Caco-2 (cell line): Measurements from ENCODE around the gene ITGA5. TPM values are rescaled to one million over a fixed set of nuclear protein-coding genes. Genes with fewer than 3 reads are reported as not detected.

Experiments used
- BruUV-seq: library from RNA; stranded (reverse); fragments of 400-500 nt; replicated peaks from 2 replicates; lab custom pipeline; 2021; lab: Mats Ljungman, UMichigan
- CTCF ChIA-PET: fragments of 300-600 bp; sonication (Branson Sonifier 250); formaldehyde crosslinking; loops from one replicate; lab custom pipeline; 2022; ENCODE audit warnings: antibody characterized with exemption; lab: Charles Lee
- POLR2A ChIA-PET: fragments of 300-600 bp; sonication (Branson Sonifier 250); formaldehyde crosslinking; loops from one replicate; lab custom pipeline; 2022; ENCODE audit warnings: antibody characterized with exemption; lab: Charles Lee
- DNase-seq, 2 experiments: peaks; one replicate each; pipeline versions ENCODE4 v3.0.0 to v3.0.0-alpha.2; 2020 to 2022
- H3K27me3 ChIP-seq: replicated peaks from 2 replicates; pipeline ENCODE4 v1.6.0; 2011; ENCODE audit warnings: low read length; ENCODE audit not compliant: control insufficient read depth, insufficient read depth
- H3K36me3 ChIP-seq: 2 replicates; pipeline ENCODE4 v1.5.1; 2011; ENCODE audit warnings: low read length; ENCODE audit not compliant: control insufficient read depth, insufficient read depth
- H3K4me1 ChIP-seq: fragments of 250-450 bp; sonication (Bioruptor Pico); 2 replicates; pipeline ENCODE4 v1.5.1; 2020; ENCODE audit warnings: mild to moderate bottlenecking
- H3K4me3 ChIP-seq: 2 replicates; pipeline ENCODE4 v1.5.1; 2011; ENCODE audit warnings: low read depth, mild to moderate bottlenecking, control low read depth, low read length
- H3K9me3 ChIP-seq: fragments of 250-450 bp; sonication (Bioruptor Pico); 2 replicates; pipeline ENCODE4 v1.5.1; 2020; ENCODE audit warnings: mild to moderate bottlenecking, moderate library complexity
- H3K27ac Mint-ChIP-seq: one replicate; pipeline ENCODE4 v1.8.0; 2022; ENCODE audit warnings: mixed read lengths; ENCODE audit not compliant: unreplicated experiment
- H3K27me3 Mint-ChIP-seq: one replicate; pipeline ENCODE4 v1.8.0; 2022; ENCODE audit warnings: mixed read lengths; ENCODE audit not compliant: insufficient read depth, unreplicated experiment
- H3K36me3 Mint-ChIP-seq: one replicate; pipeline ENCODE4 v1.8.0; 2022; ENCODE audit warnings: mild to moderate bottlenecking, mixed read lengths; ENCODE audit not compliant: insufficient read depth, unreplicated experiment
- H3K4me1 Mint-ChIP-seq: one replicate; pipeline ENCODE4 v1.8.0; 2022; ENCODE audit warnings: low read depth, mixed read lengths; ENCODE audit not compliant: unreplicated experiment
- H3K4me3 Mint-ChIP-seq: one replicate; pipeline ENCODE4 v1.8.0; 2022; ENCODE audit warnings: mild to moderate bottlenecking, moderate library complexity, mixed read lengths; ENCODE audit not compliant: unreplicated experiment
- H3K9me3 Mint-ChIP-seq: one replicate; pipeline ENCODE4 v1.8.0; 2022; ENCODE audit warnings: mixed read lengths; ENCODE audit not compliant: unreplicated experiment
- intact Hi-C: fragments of 100-400 bp; cut with micrococcal nuclease; formaldehyde crosslinking; loops from one replicate; pipeline ENCODE4 v1.10.0; 2022; ENCODE audit not compliant: unreplicated experiment
- total RNA-seq: library from RNA; stranded (reverse); gene quantifications from 2 replicates; pipeline ENCODE4 v1.2.3, GENCODE V29; 2022
- TF ChIP-seq, protein P1 (sequence below), 2 experiments: fragments of 200-600 bp in 1 of 2; IDR thresholded peaks; 1 replicate in 1 of 2; 2 replicates in 1 of 2; pipeline versions ENCODE4 v1.5.1 to v1.8.0; 2011 to 2022; ENCODE audit warnings: antibody characterized with exemption in 1 of 2, control low read depth in 1 of 2, inconsistent platforms in 1 of 2, low read depth in 1 of 2, low read length in 1 of 2, mild to moderate bottlenecking in 1 of 2, moderate library complexity in 1 of 2; ENCODE audit not compliant: insufficient read depth in 1 of 2, severe bottlenecking in 1 of 2, unreplicated experiment in 1 of 2

ITGA5 gene
- total RNA-seq, 1 experiment from 2014 or later = 17.3 TPM

DNA sequence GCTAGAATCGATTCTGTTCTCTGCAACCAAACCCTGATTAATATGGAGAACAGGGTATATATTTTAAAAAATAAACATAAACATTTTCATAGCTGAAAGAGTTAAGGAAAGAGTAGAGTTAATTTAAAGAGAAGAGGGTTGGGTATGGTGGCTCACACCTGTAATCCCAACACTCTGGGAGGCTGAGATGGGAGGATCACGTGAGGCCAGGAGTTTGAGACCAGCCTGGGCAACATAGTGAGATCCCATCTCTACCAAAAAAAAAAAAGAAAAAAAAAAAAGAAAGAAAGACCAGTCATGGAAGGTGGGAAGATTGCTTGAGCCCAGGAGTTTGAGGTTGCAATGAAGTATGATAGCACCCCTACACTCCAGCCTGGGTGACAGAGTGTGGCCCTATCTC lies 28.9 kb upstream of the ITGA5 start:
- Mint-ChIP-seq H3K9me3 (no peaks in the 10 kb centered on the region), H3K36me3 (no peaks in the 10 kb centered on the region), H3K4me3 (no peak overlapping the region), H3K27me3 (no peaks in the 10 kb centered on the region), H3K4me1 (no peaks in the 10 kb centered on the region), H3K27ac (no peak overlapping the region)
- TF ChIP-seq, protein P1, sequence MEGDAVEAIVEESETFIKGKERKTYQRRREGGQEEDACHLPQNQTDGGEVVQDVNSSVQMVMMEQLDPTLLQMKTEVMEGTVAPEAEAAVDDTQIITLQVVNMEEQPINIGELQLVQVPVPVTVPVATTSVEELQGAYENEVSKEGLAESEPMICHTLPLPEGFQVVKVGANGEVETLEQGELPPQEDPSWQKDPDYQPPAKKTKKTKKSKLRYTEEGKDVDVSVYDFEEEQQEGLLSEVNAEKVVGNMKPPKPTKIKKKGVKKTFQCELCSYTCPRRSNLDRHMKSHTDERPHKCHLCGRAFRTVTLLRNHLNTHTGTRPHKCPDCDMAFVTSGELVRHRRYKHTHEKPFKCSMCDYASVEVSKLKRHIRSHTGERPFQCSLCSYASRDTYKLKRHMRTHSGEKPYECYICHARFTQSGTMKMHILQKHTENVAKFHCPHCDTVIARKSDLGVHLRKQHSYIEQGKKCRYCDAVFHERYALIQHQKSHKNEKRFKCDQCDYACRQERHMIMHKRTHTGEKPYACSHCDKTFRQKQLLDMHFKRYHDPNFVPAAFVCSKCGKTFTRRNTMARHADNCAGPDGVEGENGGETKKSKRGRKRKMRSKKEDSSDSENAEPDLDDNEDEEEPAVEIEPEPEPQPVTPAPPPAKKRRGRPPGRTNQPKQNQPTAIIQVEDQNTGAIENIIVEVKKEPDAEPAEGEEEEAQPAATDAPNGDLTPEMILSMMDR (IDR thresholded peaks at IDR 0.05; ENCODE audit: insufficient read depth in 1 of 2, low read depth in 1 of 2, low read length in 1 of 2, severe bottlenecking in 1 of 2, unreplicated experiment in 1 of 2) = no peak
- Histone ChIP-seq H3K4me1 (peaks cover 12% of the 10 kb centered on the region), H3K36me3 (no peaks in the 10 kb centered on the region), H3K4me3 (no peak overlapping the region), H3K9me3 (no peaks in the 10 kb centered on the region), H3K27me3 (no peaks in the 10 kb centered on the region)
- CTCF ChIA-PET = interaction anchor here (2.8 kb wide), 1 partner anchor 49 kb away, joined by 9 read pairs; no protein-coding TSS in a partner anchor
- intact Hi-C loops = no loop called here
- POLR2A ChIA-PET = no interaction called here
- no peak for DNase-seq
- no TSS peak for BruUV-seq

- no peak overlapping the region for H3K27ac Mint-ChIP-seq
- ChIA-PET POLR2A (no interaction called here), CTCF (interaction anchor here (2.9 kb wide), 1 partner anchor 45 kb away, joined by 12 read pairs; no protein-coding TSS in a partner anchor)
- no peaks in the 10 kb centered on the region for H3K27me3 Mint-ChIP-seq
- H3K4me1 Mint-ChIP-seq = no peaks in the 10 kb centered on the region
- TF ChIP-seq, protein P1 (IDR thresholded peaks at IDR 0.05; ENCODE audit: insufficient read depth in 1 of 2, low read depth in 1 of 2, low read length in 1 of 2, severe bottlenecking in 1 of 2, unreplicated experiment in 1 of 2) = no peak
- no peak overlapping the region for H3K4me3 Mint-ChIP-seq
- H3K4me1 ChIP-seq = no peaks in the 10 kb centered on the region
- H3K27me3 ChIP-seq = no peaks in the 10 kb centered on the region
- no peaks in the 10 kb centered on the region for H3K9me3 Mint-ChIP-seq
- no peaks in the 10 kb centered on the region for H3K9me3 ChIP-seq
- DNase-seq = no peak
- BruUV-seq = no TSS peak
- no peaks in the 10 kb centered on the region for H3K36me3 ChIP-seq
- no peak overlapping the region for H3K4me3 ChIP-seq
- intact Hi-C loops = no loop called here
- no peaks in the 10 kb centered on the region for H3K36me3 Mint-ChIP-seq
These were observed 25.1 kb upstream of the ITGA5 start for GRCh38 chr12:54444206-54444605.

DNA sequence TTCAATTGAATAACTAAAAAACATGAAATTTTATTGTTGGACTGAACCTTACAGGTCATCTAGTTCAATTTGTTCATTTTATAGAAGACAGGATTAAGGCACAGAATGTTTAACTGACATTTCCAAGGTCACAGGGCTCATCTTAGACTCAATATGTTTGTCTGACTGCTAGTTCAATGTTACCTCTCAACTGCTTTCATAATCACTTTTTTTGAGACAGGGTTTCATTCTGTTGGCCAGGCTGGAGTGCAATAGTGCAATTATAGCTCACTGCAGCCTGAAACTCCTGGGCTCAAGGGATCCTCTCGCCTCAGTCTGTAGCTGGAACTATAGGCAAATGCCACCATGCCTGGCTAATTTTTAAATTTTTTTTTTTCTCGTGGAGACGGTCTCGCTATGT lies 24.4 kb upstream of the ITGA5 start:
- no peaks in the 10 kb centered on the region for H3K4me1 ChIP-seq
- H3K36me3 ChIP-seq = no peaks in the 10 kb centered on the region
- DNase-seq = no peak
- Mint-ChIP-seq H3K4me1 (no peaks in the 10 kb centered on the region), H3K36me3 (no peaks in the 10 kb centered on the region), H3K4me3 (no peak overlapping the region), H3K27ac (no peak overlapping the region), H3K27me3 (no peaks in the 10 kb centered on the region), H3K9me3 (no peaks in the 10 kb centered on the region)
- intact Hi-C loops = no loop called here
- no TSS peak for BruUV-seq
- ChIA-PET POLR2A (no interaction called here), CTCF (interaction anchor here (1.1 to 2.9 kb wide), 2 partner anchors 44 to 47 kb away, joined by 3 to 12 read pairs; no protein-coding TSS in a partner anchor)
- H3K27me3 ChIP-seq = no peaks in the 10 kb centered on the region
- no peaks in the 10 kb centered on the region for H3K9me3 ChIP-seq
- H3K4me3 ChIP-seq = no peak overlapping the region
- TF ChIP-seq, protein P1 (IDR thresholded peaks at IDR 0.05; ENCODE audit: insufficient read depth in 1 of 2, low read depth in 1 of 2, low read length in 1 of 2, severe bottlenecking in 1 of 2, unreplicated experiment in 1 of 2) = no peak
